Amniotic epithelial cell (primary cell): ENCODE measurements around the gene ADAMTS8.

ENCODE experiments used
- DNase-seq: peaks from one replicate; pipeline ENCODE4 v3.0.0-alpha.2; 2010; ENCODE audit warnings: low read depth

ADAMTS8 gene, protein sequence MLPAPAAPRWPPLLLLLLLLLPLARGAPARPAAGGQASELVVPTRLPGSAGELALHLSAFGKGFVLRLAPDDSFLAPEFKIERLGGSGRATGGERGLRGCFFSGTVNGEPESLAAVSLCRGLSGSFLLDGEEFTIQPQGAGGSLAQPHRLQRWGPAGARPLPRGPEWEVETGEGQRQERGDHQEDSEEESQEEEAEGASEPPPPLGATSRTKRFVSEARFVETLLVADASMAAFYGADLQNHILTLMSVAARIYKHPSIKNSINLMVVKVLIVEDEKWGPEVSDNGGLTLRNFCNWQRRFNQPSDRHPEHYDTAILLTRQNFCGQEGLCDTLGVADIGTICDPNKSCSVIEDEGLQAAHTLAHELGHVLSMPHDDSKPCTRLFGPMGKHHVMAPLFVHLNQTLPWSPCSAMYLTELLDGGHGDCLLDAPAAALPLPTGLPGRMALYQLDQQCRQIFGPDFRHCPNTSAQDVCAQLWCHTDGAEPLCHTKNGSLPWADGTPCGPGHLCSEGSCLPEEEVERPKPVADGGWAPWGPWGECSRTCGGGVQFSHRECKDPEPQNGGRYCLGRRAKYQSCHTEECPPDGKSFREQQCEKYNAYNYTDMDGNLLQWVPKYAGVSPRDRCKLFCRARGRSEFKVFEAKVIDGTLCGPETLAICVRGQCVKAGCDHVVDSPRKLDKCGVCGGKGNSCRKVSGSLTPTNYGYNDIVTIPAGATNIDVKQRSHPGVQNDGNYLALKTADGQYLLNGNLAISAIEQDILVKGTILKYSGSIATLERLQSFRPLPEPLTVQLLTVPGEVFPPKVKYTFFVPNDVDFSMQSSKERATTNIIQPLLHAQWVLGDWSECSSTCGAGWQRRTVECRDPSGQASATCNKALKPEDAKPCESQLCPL

DNA sequence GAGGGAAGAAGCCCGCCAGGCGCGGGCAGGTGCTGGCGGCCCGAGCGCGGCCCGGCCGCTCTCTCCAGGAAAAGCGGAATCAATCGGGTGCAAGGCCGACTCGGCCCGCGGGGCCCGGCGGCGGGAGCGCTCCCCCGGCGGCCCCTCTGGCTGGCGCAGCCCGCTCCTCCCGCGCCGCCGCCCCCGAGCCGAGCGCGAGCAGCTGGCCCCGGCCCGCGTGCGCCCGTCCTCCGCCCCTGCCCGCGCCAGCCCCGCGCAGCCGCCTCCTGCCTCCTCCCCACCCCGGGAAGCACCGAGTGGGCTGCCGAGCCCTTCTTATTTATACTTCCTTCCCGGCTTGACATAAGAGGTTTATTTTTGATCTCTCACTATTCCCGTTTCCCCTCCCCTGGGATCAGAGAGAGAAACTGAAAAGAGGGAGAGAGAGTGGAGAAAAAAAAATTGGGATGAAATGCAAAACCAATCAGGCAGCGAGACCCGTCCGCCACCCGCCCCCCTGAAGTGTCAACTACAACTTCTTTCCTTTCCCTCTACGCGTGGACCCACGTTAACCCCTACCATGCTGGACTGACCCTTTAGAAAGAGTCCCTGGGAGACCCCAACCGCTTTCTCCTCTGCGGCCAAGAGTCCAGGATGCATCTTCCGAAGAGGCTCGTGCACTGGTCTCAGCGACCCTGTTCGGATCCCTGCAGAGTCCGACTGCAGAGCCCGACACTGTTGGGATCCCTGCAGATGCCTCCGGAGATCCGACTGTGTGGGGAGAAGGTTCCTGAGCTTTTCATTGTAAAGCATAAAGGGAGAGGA lies at the start of gene ADAMTS8:
TSS of gene ADAMTS8 (minus strand) at position 294 of the 804 bp plus-strand sequence. CDS start 323 bp downstream, outside the sequence.
- no peak for DNase-seq

DNA sequence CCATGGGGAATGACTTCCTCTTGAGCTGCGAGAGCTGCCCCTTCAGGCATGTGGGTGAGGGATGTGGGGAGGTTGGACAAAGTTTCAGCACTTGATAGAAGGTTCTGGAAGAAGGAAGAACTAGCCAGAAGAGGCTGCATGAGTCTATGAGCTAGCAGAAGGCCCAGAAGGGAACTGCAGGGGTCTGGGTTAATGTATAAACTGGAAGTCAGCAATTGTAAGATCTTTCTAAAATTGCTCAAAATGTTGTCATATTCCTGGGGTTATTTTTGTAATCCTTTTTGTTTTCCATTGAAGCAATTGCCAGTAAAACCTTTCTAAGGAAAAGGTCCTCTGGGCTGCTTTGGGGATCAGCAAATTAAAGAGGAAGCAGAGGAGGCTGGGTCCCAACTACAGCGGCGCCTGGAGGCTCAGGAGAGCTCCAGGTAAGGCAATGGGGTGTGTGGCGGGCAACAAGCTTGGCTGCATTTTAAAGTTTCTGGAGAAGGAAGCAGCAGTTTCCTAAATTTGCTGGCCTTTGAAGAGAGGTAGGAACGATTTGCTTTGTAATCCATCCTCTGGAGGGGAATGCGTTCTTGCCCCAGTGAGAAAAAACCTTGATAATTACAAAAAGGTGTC lies 49.3 kb upstream of the ADAMTS8 start:
- DNase-seq, result no peak

DNA sequence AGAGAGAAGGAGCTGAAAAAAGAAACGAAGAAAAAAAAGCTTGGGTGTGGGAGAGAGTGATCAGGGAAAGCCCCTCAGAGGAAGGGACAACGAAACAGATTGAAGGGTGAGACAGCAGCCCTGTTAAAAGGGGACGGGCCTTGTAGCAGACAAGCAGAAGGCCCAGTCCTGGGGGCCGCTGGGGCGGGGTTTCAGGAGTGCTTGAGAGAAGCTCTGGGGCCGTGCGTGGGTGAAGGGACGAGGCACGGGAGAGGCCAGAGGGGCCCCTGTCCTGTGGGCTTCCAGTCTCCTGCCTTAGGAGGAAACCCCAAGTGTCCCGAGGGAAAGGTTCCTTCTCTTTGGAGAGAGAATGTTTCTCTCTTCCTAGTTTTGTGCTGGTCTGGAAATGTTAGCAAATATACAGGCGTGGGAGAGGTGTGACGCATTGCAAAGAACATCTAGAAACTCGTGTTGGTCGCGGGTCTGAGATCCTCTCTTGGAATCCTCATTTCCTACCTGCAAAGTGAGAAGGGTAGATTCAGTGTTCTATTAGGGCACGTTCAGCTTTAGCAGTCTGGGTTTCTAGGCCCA lies 48.6 kb upstream of the ADAMTS8 start:
- DNase-seq, result no peak

DNA sequence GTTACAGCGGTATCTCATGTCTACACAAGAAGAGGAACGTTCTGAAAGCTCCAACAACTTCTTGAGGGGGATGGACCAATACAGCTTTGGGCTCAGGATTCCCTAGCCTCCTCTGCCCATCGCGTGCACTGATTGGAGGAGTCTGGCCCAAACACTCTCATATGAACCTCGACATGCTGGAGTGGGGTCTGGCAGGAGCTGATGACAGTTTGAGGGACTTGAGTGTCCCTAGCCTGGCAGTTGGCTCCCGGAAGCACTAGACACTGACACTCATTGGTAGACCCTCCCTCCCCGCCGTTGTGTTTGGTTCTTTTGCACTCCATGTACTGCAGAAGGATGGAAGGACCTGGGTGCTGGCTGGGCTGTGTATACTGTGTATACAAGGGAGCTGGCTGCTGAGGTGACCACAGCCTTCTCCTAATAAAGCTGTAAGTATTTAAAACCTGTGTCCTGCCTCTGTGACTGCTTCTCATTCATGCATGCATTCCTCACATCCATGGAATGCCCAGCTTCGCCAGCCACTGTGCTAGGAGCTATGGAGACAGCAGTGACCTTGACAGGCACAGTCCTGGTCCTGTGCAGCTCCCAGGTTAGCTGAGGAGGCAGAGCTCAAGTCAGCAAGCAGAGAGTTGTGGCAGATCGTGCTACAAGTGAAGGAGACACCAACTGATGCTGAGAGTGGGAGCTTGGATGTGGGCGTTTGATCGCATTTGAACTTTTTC lies 48.0 kb upstream of the ADAMTS8 start:
- DNase-seq, result no peak

DNA sequence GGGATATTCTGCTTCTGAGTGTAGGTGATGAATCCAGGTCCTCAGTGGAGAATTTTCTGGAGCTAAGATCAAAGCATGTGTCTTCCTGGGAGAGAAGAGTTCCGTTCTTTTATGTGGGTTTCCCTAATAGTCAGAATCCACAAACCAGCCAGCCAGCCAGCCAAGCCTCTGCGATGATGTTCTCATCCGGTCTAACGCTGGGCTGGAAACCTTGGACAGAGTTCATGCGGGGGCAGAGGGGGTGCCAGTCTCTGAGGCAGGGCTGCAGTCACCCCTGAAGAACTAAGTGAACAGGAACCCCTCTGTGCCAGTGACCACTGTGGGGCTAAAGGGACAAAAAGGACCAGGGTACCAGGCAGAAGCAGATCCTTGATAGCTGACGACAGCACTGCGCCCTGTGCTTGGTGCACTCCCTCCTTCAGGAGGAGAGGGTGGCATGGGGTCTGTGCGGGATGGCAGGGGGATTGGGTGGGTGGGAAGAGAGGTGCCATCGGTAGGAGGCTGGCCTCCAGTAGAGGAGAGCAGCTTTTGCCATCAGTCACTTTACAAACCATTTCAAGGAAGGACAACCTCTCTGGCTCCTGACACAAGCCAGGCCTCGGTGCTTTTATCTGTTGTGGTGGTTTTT lies 47.1 kb upstream of the ADAMTS8 start:
- no peak for DNase-seq

DNA sequence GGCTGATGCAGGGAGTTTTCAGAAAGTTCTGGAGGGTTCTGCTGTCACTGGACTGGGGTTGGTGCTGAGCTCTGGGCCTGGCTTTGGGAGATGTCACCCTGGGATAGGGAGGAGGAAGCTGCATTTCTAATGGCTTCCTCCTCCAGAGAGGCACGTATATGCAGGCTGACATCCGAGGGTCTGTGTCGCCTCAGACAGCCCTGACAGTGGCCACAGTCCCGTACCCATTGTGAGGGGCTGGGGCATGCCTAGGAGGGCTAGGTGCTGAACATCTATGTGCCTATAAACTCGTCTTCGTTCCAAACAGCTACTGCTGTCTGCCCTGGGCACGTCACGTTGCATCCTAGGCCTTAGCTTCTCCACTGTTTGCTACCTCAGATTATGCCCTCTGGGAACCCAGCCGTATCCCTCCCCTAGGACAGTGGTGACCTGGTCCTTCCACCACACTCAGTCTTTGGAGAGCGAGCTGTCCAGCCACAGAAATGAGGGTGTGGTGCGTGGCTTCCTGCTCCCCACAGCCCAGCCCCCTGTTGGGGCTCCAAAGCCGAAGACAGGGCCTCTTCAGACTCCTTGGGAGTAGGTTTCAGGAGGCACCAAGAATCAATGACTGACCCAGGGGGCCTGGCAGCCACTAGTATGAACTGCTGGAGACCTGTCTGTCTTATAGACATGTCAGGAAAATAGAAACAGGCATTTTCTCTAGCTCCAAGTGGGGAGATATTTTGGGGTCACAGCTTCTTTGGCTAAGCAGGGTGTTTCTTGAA lies 46.4 kb upstream of the ADAMTS8 start:
- DNase-seq, result no peak

DNA sequence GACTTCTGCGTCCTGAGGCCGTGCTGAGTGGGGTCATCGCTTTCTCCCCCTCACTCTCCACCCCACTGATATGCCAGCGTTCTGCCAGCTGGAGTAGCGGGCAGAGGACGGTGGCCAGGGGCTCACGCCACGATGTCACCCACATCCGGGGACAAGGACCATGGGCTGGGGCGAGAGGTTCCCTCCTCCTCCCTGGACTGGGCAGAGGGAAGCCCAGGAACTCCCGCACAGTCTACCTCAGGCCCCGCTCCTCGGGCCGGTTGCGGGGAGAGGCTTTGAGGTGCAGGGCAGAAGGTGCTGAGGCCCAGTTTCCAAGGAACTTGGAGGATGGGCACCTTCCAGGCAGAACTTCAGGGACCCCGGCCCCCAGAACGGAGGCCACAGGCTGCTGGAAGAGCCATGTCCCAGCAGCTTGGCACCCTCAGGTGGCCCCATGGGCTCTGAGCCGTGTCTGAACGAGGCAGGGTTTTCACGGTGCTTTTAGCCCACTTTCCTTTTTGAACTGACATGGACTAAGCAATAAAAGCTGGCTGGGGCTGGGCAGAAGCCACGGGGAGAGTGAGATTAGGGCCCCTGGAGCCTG lies 45.5 kb upstream of the ADAMTS8 start:
- DNase-seq, result no peak

DNA sequence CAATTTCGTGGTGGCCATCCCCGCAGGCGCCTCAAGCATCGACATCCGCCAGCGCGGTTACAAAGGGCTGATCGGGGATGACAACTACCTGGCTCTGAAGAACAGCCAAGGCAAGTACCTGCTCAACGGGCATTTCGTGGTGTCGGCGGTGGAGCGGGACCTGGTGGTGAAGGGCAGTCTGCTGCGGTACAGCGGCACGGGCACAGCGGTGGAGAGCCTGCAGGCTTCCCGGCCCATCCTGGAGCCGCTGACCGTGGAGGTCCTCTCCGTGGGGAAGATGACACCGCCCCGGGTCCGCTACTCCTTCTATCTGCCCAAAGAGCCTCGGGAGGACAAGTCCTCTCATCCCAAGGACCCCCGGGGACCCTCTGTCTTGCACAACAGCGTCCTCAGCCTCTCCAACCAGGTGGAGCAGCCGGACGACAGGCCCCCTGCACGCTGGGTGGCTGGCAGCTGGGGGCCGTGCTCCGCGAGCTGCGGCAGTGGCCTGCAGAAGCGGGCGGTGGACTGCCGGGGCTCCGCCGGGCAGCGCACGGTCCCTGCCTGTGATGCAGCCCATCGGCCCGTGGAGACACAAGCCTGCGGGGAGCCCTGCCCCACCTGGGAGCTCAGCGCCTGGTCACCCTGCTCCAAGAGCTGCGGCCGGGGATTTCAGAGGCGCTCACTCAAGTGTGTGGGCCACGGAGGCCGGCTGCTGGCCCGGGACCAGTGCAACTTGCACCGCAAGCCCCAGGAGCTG lies 44.8 kb upstream of the ADAMTS8 start:
- no peak for DNase-seq

DNA sequence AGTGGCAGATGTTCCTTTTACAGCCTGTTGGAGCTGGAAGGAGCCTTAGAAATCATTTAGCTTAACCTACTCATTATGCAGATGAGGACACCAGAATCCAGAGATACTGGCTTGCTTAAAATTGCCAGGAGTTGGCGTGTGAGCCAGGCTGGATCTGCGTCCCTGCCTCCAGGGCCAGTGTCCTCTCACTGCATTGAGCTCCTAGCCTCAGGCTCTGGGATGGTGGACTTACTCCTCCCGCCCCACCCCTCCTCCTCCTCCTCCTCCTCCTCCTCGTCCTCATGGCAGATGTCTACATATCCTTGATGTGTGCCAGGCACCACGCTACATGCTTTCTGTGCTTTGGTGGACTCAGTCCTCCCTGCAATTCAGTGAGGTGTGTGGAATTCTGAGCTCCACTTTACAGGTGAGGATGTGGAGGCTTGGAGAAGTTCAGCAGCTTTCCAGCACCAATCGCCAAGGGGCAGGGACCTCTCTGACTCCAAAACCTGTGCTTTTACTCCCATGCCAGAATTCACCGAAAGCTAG lies 44.1 kb upstream of the ADAMTS8 start:
- DNase-seq, result no peak

DNA sequence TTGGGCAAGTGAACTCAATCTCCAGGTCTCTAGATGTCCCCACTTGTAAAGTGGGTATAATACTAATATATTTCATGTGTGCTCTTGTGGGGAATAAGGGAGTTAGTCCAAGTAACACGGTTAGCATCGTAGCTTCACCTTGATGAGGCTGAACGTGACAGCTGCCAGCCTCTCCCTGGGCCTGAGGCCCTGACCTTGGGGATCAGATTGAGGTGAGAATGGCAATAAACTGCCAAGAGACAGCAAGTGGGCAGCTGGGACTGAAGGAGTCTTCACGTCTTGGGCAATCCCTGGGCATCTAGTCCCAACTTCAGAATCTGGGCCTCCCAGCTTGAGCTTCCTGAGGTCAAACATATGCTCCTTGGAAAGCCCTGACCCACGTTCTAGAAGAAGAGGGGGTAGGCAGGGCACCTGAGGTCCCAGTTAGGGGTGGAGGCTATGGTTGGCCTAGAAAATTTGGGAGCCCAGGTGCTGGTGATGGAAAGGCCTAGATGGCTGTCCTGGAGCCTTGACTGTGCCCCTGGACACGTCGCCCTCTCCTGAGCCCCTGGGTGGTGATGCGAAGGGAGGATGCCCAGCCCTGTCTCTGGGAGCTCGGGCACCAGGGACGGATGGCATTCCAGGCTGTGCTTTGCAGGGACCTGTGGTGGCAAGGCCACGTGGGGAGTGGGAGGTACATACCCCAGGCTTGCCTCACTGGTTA lies 43.5 kb upstream of the ADAMTS8 start:
- no peak for DNase-seq

DNA sequence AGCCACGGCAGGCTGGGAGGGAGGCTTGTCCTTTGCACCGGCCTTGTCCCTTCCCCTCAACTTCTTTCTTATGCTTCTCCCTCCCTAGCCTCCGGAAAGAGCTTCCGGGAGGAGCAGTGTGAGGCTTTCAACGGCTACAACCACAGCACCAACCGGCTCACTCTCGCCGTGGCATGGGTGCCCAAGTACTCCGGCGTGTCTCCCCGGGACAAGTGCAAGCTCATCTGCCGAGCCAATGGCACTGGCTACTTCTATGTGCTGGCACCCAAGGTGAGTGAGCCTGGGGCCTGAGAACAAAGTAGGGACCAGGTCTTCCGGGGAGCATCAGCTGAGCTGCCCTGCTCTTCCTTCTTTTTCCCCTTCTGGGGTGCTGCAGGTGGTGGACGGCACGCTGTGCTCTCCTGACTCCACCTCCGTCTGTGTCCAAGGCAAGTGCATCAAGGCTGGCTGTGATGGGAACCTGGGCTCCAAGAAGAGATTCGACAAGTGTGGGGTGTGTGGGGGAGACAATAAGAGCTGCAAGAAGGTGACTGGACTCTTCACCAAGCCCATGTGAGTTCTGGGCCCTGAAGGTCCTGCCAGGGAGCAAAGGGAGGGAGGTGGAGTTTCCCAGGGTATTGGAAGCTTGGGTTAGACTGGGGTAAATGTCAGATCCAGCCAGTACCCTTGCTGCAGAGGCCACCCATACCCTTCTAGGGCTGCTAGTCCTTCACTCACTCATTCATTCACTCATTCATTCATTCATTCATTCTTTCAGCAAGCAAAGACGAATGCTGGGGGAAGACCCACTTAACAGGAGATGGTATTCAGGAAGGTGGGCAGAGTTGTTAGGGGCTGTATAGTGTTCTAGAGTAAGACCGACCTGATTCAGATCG lies 42.7 kb upstream of the ADAMTS8 start:
- DNase-seq, result no peak

DNA sequence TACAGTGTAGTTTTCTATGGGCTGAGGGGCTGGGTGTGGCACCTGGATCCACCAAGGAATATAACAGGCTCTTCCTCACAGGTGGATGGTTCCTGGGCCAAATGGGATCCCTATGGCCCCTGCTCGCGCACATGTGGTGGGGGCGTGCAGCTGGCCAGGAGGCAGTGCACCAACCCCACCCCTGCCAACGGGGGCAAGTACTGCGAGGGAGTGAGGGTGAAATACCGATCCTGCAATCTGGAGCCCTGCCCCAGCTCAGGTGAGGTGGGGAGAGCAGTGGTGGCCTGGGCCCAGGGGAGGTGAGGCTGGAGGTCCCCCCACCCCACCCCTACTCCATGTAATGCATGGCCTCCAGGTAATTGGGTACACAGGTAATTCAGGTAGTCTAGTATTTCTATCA lies 40.8 kb upstream of the ADAMTS8 start:
- no peak for DNase-seq

DNA sequence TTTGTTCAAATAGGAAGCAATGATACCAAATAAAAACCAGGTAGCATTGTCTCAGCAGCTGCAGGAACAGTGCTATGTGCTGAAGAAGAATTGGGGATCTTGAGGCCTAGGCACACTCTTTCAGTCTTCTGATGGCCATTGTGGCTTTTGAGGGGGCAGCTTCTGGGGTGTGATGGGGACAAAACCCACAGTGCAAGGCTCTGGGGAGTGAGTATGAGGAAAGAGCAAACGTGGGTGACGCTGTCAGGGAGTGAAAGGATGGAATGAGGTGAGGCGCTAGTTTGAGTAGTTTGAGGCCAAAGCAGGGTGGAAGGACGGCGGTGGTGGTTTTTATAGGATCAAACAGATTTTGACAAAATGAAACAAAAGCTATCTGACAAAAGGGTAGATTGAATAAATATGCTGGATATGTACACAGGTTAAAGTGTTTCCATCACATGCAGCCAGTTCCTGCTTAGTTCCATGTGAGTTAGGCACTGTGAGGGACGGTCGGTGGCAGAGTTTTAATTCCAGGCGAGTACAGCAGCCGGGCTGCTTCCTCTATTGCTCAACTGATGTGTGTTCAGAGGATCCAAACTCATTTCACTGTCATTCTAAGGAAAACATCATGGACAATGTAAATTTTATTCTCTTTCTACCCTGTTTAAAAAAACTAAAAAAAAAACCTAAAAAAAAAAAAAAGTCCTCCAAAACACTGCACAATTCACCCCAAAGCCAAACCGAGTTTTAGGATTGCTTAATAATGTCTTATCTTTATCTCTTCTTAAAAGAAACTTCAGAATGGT lies 38.9 kb upstream of the ADAMTS8 start:
- DNase-seq, result peak; percentile 52

DNA sequence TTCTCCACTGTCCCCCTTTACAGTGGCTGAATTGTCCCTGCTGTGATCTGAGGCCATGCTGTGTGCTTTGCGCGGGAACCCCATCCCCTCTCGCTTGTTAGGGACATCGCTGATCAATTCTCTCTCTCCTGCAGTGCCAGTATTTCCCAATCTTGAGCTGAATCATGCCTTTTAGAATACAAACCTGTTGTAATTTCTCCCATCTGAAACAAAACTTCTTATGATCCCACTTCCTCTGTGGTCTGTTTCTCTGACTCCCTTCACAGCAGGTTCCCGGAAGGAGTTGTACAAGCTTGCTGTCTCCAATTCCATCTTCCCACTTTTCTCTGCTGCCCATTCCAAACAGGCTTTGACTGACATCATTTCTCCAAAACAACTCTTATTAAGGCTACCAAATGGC lies 36.9 kb upstream of the ADAMTS8 start:
- DNase-seq, result peak; percentile 75

DNA sequence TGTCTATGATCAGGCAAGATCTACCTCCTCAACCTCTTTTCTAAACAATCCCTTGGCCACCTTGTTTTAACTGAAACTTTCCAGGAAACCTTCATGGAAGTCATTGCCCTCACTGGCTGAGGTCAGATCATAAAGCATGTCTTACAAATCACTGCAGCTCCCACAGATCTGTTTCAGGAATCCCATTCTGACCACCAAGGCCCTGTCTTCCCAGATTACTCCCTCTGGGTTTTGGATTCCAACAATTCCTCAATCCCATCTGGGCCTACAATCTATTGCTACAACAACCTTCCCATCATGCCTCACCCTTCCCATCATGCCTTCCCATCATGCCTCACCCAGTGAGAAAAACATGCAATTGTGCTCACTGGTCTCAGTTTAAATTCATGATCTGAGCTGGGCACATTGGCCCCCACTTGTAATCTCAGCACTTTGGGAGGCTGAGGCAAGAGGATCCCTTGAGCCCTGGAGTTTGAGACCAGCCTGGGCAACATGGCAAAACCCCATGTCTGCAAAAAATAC lies 35.9 kb upstream of the ADAMTS8 start:
- DNase-seq, result peak; percentile 90
